Measurements from ENCODE around the gene PLCH2.

PLCH2 gene

DNA sequence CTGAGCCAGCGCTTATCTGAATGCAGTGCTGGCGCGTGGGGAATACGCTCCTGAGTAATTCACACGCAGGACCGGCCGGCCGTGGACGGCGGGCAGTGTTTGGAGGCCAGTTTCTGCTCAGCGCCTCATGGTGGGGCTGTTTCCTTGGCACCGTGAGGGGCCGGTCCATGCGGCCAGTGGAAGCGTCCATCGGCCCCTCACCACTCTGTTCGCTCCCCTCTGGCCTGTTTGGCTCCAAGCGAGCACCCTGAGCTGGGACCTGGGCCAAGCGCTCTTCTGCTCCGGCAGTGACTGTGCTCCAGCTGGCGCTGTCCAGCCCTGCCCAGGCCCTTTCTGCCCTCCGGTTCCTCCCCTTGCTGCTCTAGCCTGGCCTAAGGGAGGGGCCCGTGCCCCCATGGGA is 16.3 kb upstream of the PLCH2 start:
- no peak for DNase-seq (ENCODE audit: low read depth in 2 of 2)

DNA sequence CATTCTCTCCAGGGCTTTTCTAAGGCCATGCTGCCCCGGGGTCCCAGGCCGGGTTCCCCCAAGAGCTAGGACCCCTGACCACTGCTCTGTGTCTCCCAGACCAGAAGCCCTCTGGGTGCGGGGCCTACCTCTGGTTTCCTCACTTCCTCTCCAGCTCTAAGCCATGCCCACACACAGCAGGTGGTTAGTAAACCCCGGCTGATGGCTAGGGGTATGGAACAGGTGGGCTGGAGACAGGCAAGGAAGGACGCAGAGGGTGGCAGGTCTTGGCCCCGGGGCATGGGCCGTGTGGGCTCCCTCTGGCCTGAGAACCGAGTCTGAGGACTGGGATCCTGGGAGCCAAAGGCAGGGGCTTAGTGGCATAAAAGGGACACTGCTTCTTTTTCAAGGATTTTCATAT is 15.9 kb upstream of the PLCH2 start:
- no peak for DNase-seq (ENCODE audit: low read depth in 2 of 2)

DNA sequence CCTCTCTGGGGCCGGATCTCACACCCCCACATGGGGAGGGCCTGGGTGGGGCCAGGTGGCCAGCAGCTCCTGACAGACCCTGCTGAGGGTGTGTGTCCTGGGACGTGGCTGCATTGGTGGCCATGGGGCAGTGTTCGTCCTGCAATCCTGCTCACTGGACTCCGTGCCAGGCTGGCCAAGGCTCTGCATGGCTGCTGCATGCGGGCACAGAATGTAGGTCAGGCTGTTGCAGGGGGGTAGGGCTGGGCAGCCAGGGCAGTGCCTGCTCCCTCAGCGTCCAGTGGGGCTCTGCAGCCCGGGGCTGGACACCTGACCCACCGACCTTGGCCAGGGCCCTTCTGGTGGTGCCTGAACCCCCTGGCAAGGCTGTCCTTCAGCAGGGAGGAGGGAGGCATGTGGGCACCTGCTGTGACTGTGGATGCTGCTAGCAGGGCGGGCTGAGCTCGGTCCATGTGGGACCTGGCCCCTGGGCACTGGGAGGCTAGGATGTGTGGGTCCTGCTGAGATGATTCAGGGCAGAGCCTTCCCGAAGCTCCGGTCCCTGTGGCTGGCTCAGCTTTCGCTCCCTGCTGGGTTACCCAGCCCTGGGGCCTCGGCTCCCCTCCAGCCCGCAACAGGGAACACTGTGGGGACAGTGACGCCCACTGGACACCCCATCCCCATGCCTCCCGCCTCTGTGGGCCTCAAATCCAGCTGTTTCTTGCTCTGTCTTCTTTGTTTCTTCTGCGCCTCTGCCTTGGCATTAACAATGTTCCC is 14.9 kb upstream of the PLCH2 start:
- DNase-seq (ENCODE audit: low read depth in 2 of 2), result no peak

DNA sequence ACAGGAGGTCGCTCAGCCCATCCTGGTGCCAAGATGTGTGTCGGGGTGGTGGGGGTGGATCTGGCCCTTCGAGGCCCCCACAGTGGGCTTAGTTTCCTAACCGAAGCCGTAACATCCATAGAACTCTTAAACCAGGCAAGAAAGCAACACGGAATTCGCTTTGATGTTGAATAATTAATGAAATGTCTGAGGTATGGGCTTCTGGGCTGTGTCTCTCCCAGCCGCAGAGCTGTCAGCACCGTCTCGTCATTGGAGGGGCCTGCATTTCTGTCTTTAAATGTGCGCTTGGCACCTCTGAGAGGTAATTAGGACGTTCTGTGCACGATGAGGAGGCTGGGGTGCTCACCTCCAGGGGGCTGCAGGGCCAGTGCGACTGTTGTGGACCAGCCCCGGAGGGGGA is 13.3 kb upstream of the PLCH2 start:
- DNase-seq (ENCODE audit: low read depth in 2 of 2), result no peak

DNA sequence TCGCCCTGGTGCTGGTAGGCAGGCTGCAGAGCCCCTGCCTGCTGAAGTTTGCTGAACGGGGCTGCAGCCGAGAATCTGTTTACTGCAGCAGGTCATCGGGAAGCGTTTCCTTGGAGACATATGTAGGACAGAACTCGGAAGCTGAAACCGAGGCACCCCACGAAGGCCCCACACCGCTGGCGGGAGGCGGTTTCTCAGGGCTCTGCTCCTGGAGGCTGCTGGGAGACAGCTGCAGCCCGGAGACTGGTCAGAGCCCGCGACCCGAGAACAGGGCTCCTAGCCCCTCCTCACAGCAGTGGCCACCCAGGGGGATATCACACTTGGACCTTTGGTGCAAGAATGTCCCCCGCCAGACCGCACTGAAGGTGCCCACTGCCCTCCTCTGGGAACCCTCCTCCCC is 12.7 kb upstream of the PLCH2 start:
- no peak for DNase-seq (ENCODE audit: low read depth in 2 of 2)

DNA sequence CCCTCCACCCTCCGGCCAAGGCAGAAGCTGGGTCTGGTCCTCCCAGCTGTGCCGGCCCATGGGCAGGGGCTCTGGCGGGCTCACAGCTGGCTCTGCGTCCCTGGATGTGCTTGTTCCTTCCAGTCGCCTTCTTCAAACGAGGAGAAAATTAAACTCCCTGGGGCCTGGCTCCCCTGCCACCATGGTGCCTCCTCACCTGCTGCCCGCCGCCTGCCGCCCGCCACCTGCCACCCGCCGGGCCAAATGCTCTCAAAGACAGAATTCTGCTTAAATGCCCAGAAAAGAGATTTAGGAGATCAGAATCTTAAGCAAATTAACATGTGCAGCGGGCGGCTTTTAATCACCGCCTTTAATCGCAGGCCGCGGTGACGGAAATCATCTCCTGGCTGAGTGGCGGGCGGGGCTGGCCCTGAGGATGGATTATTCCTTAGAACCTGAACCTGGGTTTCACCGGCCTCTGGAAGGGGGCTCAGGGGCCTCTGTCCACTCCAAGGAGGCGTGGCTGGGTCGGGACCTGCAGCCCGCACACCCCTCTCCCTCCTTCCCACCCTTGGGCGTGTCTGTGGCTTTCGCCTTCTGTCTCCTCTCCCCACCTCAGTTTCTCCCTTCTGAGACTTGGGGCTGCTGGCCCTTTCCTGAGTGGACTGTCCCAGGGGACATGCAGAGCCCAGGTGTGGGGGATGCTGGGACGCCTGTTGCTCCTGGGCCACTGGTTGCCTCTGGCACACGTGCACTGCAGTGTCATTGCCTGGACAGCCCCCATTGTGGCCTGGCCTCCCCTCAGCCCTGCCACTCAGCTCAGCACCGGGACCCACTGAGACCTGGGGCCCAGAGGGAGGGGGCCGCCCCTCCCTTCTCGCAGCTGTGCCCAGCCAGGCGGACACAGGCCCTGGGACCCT is 10.5 kb upstream of the PLCH2 start:
- DNase-seq (ENCODE audit: low read depth in 2 of 2), result no peak

DNA sequence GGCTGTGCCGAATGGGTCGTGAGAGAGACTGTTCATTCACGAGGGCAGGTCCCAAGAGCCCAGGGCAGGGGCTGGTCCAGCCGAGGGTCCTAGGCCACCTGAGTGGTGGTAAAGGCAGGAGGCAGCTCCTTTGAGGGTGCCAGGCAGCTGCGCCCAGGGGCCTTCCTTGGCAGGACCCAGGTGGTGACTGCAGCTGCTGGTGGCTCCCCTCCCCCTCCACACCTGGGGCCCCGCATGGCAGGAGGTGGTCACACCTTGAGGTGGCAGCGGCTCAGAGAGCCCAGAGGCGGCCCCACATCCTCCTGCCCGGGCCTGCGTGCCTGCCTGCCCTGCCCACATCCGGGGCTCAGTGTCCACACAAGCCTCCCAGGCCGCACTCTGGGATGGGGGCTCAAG is 9.8 kb upstream of the PLCH2 start:
- no peak for DNase-seq (ENCODE audit: low read depth in 2 of 2)

DNA sequence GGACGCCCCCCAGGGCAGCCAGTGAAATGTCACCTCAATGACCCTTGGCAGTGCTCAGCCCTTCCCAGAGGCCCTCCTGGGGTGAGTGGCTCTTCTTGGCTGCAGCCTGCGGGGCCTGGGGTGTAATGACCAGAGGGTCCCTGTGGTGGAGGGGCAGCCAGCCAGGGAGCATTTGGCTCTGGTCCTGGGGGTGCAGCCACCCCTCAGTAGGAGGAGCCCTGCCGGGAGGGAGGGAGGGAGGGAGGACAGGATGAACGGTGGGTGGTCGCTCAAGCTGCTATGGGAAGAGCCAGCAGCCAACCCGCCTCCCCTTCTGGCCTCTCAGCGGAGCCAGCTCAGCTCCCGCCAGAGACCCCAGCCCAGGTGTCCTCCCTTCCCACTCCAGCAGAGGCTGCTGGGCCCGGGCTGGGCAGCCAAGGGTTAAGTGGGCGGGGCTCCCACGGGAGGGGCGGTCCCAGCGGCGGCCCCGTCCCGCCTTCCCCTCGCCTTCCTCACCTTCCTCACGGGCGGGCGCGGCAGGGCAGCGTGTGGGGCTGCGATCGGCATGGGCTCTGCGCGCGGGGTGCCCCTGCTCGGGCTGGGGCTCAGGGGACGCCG is 9.0 kb upstream of the PLCH2 start:
- DNase-seq (ENCODE audit: low read depth in 2 of 2), result no peak

DNA sequence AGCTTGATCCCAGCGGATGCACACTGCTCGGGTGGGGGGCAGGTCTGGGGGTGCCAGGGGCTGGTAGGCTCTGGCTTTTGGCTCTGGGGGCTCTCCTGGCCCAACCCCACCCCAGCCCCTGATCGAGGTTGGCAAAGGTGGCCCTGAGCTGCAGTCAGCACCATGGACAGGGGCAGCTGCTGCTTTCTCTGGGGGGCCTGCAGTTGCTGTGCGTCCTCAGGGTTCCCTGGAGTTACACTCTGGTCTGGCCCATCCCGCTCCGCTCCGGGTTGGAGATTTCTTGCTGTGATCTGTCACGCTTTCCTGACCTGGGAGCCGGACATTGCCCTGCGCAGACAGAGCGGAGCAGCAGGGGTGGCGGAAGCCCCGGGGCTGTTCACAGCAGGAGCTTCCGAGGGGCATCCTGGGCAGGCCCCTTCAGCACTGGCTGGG is 8.0 kb upstream of the PLCH2 start:
- DNase-seq (ENCODE audit: low read depth in 2 of 2), result no peak

DNA sequence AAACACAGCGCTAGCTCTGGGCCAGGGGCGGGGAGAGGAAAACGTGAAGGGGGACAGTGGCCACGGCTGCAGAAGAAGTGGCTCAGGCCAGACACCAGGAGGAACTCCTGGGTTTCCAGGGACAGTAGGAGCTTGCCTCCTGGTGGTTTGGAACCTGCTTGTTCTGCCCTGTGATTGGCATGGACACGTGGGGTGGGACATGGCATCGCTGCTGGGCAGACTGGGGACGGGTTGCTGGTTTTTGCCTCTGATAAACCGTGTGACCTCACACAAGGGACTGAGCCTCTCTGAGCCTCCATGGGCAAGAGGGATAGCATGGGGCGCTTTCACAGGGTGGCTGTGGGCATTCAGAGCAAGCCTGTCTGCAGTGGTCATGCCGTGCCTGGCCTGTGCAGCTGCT is 7.5 kb upstream of the PLCH2 start:
- no peak for DNase-seq (ENCODE audit: low read depth in 2 of 2)

DNA sequence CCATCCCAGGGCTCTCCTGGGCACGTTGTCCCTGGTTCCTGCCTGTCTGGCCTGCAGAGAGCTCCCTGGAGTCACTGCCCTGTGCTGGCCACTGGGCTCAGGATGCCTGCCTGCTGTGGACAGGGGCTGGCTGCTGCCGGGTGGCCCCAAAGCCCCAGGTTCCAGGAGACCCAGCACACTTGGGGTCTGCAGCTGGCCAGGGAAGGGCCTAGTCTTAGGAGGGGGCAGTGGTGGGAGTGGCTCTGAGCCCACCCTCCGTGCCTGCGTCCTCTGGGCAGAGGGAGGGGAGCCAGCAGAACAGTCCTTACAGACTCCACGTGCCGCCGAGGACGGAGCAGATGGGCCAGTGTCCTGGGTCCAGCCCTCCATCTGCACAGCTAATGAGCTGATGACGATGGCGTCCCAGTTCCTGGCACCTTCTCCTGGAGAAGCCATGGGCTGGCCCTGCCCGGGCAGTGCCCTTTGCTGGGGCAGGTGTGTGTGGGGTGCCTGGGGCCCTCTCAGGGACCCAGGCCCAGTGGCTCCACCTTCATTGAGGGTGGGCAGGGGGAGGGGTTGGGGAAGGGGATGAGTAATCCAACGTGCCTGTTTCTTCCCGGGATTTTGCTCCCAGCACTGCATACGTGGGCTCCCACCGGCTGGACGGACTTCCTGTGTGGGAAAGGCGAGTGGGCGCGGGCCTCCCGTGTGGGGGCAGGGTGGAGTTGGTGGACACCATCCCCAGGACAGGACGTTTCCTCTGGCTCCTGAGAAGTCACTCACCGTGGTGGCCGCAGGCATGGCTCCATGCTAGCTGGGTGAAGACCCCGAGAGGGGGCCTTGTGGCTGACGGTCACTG is 6.8 kb upstream of the PLCH2 start:
- no peak for DNase-seq (ENCODE audit: low read depth in 2 of 2)

DNA sequence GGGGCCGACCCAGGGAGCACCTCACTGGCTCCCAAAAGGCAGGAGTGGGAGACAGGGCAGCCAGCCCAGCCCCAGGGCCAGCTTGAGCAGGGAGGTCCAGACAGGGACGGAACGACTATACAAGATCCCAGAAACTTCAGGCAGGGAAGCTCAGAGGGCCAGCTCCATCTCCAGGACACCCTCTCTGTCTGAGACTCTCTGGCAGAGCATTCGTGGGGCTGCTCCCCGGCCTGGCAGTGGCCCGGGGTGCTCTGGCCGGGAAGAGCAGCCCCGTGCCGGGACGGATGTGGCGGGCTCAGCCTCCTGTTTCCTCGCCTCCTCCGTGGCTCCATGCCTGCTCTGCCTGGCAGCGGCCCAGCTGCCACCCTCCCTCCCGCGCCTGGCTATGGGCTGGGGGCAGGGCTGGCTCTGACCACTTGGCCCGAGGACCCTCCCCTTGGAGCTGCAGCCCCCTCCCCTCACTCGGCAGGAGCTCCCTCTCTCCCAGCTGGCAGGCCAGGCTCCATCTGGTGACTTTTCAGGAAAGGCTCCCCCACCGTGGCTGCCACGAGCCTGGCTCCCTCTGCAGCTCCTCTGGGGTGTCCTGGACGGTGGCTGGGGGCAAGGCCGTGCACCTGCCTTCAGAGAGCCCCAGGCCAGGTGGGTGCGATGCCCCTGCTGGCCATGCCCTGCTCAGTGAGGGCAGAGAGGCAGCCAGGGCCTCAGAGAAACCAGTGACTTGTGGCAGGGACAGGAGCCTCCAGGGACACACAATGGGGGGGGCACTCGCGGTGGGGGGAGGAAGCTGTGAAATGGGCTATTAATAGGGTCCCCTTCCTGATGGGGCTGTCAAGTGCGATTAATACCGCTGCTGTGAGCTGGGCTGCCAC is 5.6 kb upstream of the PLCH2 start:
- no peak for DNase-seq (ENCODE audit: low read depth in 2 of 2)

DNA sequence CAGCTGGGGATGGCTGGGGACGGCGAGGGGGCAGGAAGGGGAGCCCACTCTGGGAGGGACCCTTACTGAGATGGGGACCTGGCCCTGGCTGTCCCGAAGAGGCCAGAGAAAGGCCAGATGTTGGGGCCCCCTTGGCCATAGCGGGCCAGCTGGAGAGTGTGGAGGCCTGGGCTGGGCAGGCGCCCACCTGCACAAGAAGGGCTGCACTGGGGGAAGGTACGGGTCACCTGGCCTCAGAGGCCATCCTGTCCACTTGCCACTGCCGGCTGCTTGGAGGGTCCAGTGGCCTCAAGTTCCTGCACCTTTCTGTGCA is 5.0 kb upstream of the PLCH2 start:
- no peak for DNase-seq (ENCODE audit: low read depth in 2 of 2)

DNA sequence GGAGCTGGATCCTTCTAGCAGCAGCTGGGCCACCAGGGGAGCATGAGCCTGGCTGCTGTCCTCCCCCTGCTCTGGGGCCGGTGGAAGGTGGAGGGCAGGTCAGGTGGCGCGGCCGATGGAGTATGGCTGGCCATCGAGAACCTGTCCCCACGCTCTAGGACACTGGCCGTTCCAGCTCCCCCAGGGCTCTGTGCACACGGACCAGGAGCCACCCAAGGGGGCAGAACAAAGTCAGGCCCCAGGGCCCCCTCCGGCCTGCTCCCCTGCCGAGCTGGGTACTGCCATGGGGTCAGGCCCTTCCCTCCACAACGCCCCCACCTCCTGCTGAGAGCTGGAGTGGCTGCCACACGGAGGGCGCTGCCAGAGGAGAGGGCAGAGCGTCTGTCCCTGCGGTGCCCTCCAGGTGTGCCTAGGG is 4.5 kb upstream of the PLCH2 start:
- no peak for DNase-seq (ENCODE audit: low read depth in 2 of 2)

DNA sequence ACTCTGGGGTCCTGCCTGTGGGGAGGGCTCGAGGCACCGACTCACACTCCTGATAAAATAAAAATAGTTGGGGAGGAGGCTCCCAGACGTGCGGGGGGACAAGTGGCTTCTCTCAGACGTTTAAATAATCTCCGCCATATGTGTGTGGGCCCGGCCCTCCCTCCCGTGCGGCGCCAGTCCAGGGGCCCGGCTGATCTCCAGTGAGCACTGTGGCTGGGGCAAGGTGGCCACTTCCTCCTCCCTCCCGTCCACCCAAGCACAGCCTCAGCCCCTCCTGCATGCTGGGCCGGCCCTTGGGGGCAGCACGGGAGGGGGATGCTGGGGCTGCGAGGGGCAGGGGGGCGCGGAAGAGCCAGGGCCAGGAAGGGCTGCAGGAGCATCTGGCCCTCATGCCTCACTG is 4.0 kb upstream of the PLCH2 start:
- no peak for DNase-seq (ENCODE audit: low read depth in 2 of 2)

DNA sequence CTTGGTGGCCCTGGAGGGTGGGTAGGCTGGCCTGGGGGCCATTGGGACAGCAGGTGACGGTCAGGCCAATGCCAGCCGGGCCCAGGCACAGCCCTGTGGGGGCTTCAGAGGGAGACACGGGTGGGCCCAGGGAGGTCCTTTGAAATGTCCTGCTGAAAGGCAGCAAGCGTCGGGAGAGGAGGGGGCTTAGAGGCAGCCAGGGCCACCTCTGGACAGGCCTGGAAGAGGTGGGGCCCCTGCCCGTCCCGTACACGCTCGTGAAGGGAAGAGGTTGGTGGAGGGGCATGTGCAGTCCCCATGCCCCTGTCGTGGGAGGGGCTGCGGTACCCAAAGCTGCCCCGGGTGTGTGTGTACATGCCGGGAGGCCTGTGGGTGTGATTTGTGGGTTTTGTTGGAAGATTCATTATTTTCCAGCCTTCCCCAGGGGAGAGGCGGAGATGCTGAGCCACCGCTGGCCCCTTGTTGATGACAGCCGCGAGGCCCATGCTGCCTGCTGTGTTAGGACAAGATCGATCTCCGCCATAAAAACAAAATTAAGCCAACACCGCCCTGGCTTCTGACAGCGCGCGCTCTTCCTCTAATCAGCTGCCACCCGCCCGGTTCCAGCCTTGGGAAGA is 3.4 kb upstream of the PLCH2 start:
- no peak for DNase-seq (ENCODE audit: low read depth in 2 of 2)

DNA sequence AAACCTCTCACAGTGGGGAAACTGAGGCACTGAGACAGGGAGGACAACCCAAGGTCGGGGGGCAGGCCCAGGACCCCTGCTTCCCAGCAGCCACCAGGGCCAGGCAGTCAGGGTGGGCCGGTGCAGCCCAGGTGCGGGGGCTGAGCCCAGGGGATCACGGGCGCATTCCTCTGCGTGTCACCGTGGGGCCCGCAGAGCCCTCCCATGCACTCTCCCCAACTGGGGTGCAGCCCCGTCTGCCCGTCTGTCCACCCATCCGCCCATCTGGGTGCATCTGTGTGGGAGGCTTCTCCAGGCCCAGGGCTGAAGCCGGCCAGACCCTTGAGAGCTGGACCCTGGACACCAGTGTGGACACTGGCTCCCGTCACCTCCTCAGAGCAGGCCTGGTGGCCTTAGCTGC is 2.9 kb upstream of the PLCH2 start:
- no peak for DNase-seq (ENCODE audit: low read depth in 2 of 2)

DNA sequence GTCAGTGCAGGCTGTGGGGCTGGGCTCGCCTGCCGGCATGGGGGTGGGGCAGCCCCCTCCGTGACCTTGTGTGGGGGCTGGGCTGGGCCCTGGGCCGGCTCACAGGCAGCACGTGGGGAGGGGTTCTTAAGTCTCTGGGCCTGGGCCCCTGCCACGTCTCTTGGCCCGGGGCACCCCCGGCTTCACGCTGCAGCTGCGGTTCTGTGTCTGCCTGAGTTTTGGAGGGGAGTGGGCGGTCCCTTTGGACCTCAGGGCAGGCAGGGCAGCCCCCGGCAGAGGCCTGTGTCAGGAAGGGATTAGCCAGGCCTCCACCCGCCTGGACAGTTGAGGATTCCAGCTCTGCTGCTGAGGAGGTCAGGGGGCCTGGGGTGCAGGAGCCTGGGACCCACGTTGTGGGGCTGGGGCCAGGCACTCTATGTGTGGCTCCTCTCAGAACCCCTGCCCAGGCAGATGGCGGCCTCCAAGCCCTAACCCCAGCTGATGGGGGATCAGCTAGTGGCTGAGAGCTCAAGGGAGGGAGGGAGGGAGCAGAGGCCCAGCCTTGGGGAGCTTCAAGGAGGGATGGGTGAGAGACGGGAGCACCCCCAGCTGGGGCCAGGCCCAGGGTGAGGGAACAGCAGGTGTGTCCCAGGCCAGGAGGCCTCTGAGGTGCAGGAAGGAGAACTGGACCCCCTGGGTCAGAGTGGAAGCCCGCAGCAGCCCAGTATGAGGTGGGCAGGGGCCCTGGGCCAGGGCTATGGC is 1.8 kb upstream of the PLCH2 start:
- DNase-seq (ENCODE audit: low read depth in 2 of 2), result no peak

DNA sequence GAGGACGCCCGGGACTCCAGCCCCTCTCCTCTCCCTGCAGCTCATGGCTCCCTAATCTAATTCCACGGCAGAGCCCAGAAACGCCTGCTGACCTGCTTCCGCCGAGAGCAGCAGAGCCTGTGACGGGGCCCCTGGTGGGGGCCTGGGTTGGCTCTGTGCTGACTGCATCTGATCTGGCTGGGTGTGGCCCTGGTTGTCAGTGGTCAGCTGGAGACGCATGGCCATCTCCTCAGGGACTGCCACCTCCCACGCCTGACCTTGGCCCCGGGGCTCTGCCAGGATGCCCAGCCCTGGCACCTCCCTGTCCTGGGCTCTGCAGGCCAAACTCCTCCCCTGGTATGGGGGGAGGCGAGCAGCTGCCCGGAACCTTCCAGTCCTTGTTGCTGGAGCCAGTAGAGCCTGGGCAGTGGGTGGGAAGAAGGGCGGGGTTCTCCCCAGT is 1.1 kb upstream of the PLCH2 start:
- DNase-seq (ENCODE audit: low read depth in 2 of 2), result no peak

DNA sequence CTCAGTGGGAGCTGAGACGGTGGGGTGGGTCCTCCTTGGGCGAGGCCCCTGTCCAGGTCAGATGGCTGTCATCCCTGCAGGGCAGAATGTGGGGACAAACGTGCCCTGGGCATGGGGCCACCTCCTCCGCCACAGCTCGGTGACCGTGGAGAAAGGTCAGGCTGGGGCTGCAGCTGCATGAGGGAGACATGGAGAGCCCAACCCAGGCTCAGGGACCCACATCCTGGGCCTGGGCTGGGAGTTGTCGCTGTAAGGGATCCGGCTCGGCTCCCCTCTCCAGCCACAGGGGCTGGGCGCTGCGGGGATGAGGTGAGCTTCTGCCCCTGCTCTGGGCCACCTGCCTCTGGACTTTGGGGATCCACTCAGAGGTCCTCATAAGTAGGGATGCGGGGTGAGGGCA is 518 bp upstream of the PLCH2 start:
- no peak for DNase-seq (ENCODE audit: low read depth in 2 of 2)

All from fibroblast of skin of left biceps (primary cell).